Fibroblast of skin of abdomen (primary cell): Measurements from ENCODE around the gene TIPARP.
"Not testable (repeated sequence)": the region's sequence is repeated elsewhere in the genome, so short reads cannot be mapped to it uniquely, and the experiment has no call there.

Experiments
- DNase-seq: peaks from one replicate; pipeline ENCODE4 v3.0.0-alpha.2; 2013

The TIPARP gene

GRCh38 chr3:156649681-156650080, 24.7 kb upstream of the TIPARP start:
- DNase-seq = no peak

- not testable (repeated sequence) for DNase-seq
These were observed 21.7 kb upstream of the TIPARP start for GRCh38 chr3:156652661-156653060.

GRCh38 chr3:156654834-156655233, 19.6 kb upstream of the TIPARP start:
- no peak for DNase-seq

GRCh38 chr3:156655819-156656550, 18.4 kb upstream of the TIPARP start:
- no peak for DNase-seq

- no peak for DNase-seq
These were observed 16.9 kb upstream of the TIPARP start for GRCh38 chr3:156657440-156657839.

- no peak for DNase-seq
These were observed 16.3 kb upstream of the TIPARP start for GRCh38 chr3:156657862-156658731.

GRCh38 chr3:156658732-156659090, 15.7 kb upstream of the TIPARP start:
- DNase-seq = no peak

- peak; percentile 25 for DNase-seq
These were observed 15.1 kb upstream of the TIPARP start for GRCh38 chr3:156659260-156659659.

- DNase-seq = no peak
These were observed 13.2 kb upstream of the TIPARP start for GRCh38 chr3:156661155-156661554.

GRCh38 chr3:156664011-156664830, 10.2 kb upstream of the TIPARP start:
- DNase-seq = no peak

GRCh38 chr3:156664831-156665178, 9.6 kb upstream of the TIPARP start:
- no peak for DNase-seq

- DNase-seq = no peak
These were observed 9.1 kb upstream of the TIPARP start for GRCh38 chr3:156665291-156665690.

GRCh38 chr3:156666073-156666472, 8.3 kb upstream of the TIPARP start:
- no peak for DNase-seq

- peak; percentile 64 for DNase-seq
These were observed 6.2 kb upstream of the TIPARP start for GRCh38 chr3:156668073-156668763.

- DNase-seq = no peak
These were observed 4.3 kb upstream of the TIPARP start for GRCh38 chr3:156670077-156670476.

GRCh38 chr3:156670652-156671051, 3.7 kb upstream of the TIPARP start:
- no peak for DNase-seq

GRCh38 chr3:156673732-156674045, 701 bp upstream of the TIPARP start:
- DNase-seq = no peak

GRCh38 chr3:156674911-156675829, 780 bp downstream of the TIPARP start:
- peak; percentile 49 for DNase-seq

- peak; percentile 81 for DNase-seq
These were observed 1.7 kb downstream of the TIPARP start for GRCh38 chr3:156675830-156676767.

GRCh38 chr3:156676768-156677479, 2.5 kb downstream of the TIPARP start:
- DNase-seq = no peak
